ENCODE results near the gene GFER.
A peak's percentile ranks its signal among the peaks of the same experiment; 100 is the strongest.

Gene GFER

GRCh38 chr16:2008631-2009163 lies 24.7 kb downstream of the GFER start:
- TF ChIP-seq, protein P1, sequence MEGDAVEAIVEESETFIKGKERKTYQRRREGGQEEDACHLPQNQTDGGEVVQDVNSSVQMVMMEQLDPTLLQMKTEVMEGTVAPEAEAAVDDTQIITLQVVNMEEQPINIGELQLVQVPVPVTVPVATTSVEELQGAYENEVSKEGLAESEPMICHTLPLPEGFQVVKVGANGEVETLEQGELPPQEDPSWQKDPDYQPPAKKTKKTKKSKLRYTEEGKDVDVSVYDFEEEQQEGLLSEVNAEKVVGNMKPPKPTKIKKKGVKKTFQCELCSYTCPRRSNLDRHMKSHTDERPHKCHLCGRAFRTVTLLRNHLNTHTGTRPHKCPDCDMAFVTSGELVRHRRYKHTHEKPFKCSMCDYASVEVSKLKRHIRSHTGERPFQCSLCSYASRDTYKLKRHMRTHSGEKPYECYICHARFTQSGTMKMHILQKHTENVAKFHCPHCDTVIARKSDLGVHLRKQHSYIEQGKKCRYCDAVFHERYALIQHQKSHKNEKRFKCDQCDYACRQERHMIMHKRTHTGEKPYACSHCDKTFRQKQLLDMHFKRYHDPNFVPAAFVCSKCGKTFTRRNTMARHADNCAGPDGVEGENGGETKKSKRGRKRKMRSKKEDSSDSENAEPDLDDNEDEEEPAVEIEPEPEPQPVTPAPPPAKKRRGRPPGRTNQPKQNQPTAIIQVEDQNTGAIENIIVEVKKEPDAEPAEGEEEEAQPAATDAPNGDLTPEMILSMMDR (IDR thresholded peaks at IDR 0.05) = no peak

GRCh38 chr16:2009164-2009711 lies 25.2 kb downstream of the GFER start:
- TF ChIP-seq, protein P1 (IDR thresholded peaks at IDR 0.05) = no peak

- TF ChIP-seq, protein P1 (IDR thresholded peaks at IDR 0.05) = no peak
Observed at GRCh38 chr16:2009791-2010510, 26.0 kb downstream of the GFER start, which contains the start of gene ZNF598. ZNF598 (minus strand) TSS chr16:2009821.

- TF ChIP-seq, protein P1 (IDR thresholded peaks at IDR 0.05) = no peak
Observed at GRCh38 chr16:2013527-2013926, 29.5 kb downstream of the GFER start.

DNA sequence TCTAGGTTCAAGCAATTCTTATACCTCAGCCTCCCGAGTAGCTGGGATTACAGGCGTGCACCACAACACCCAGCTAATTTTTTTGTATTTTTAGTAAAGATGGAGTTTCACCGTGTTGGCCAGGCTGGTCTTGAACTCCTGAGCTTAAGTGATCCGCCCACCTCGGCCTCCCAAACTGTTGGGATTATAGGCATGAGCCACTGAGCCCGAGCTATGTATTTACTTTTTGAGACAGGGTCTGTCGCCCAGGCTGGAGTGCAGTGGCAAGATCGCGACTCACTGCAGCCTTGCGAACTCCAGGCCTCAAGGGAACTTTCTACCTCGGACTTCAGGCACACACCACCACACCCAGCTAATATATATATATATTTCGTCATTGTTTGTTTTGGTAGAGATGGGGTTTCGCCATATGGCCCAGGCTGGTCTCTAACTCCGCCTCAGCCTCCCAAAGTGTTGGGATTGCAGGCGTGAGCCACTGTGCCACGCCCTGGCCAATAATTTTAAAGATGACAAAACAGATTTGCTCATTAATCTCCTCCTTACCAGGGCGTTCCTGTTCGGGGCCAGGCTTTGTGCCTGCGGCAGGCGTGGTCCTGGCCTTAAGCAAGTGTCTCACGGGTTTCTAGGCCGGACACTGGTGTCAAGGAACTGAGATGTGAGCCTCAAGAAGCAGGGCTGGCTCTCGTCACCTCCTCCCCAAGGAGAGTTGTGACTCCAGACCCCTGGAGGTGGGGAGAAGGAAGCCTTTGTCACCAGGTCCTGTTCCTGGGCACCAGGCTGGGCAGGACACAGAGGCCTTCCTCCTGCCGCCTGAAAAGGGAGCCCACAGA lies 31.3 kb downstream of the GFER start:
- TF ChIP-seq, protein P1 (IDR thresholded peaks at IDR 0.05) = no peak

- TF ChIP-seq, protein P1 (IDR thresholded peaks at IDR 0.05) = no peak
Observed at GRCh38 chr16:2015947-2016208, 31.9 kb downstream of the GFER start.

GRCh38 chr16:2016407-2016922 lies 32.5 kb downstream of the GFER start:
- TF ChIP-seq, protein P1 (IDR thresholded peaks at IDR 0.05) = peak; percentile 49

Measured in LNCAP (cell line).